Esophagus muscularis mucosa (tissue), 4 donors: ENCODE measurements around the gene LTBP3.

Source experiments
- CTCF ChIP-seq, 3 experiments: fragments of 200-600 bp in 2 of 3; fragments of 450-650 bp in 1 of 3; sonication (generic) in 2 of 3; IDR thresholded peaks; one replicate each; pipeline ENCODE4 v1.5.1; 2017 to 2019; ENCODE audit warnings: antibody characterized with exemption in 3 of 3, mild to moderate bottlenecking in 2 of 3, moderate library complexity in 1 of 3
- EP300 ChIP-seq: sonication (generic); formaldehyde crosslinking; IDR thresholded peaks from one replicate; pipeline ENCODE4 v1.6.1; 2017; ENCODE audit warnings: antibody characterized with exemption
- POLR2A ChIP-seq: fragments of 450-650 bp; IDR thresholded peaks from one replicate; pipeline ENCODE4 v1.6.1; 2017; ENCODE audit warnings: antibody characterized with exemption, moderate library complexity, mild to moderate bottlenecking, low read depth
- POLR2AphosphoS5 ChIP-seq, 2 donors: sonication (generic); formaldehyde crosslinking; IDR thresholded peaks; one replicate each; pipeline ENCODE4 v1.6.1; 2017; ENCODE audit warnings: antibody characterized with exemption in 2 of 2

GRCh38 chr11:65590240-65590738, 32.1 kb upstream of the LTBP3 start:
- TF ChIP-seq POLR2AphosphoS5 (IDR thresholded peaks at IDR 0.05): peak in 1 of 2 donors; percentile 45
- TF ChIP-seq CTCF (IDR thresholded peaks at IDR 0.05): no peak
- no peak for TF ChIP-seq POLR2A
- TF ChIP-seq EP300: no peak
